Nephron progenitor cell (in vitro differentiated cells): ENCODE measurements around the gene RSPH1.

ENCODE experiments used
- DNase-seq: peaks from one replicate; pipeline ENCODE4 v3.0.0; 2021
- H3K27ac Mint-ChIP-seq: 2 replicates; pipeline ENCODE4 v1.8.0; 2021; ENCODE audit warnings: mild to moderate bottlenecking, moderate library complexity, mixed read lengths
- H3K27me3 Mint-ChIP-seq: 2 replicates; pipeline ENCODE4 v1.8.0; 2021; ENCODE audit warnings: mild to moderate bottlenecking, low read depth, mixed read lengths; ENCODE audit not compliant: poor library complexity
- H3K36me3 Mint-ChIP-seq: 2 replicates; pipeline ENCODE4 v1.8.0; 2021; ENCODE audit warnings: low read depth, mixed read lengths
- H3K4me1 Mint-ChIP-seq: 2 replicates; pipeline ENCODE4 v1.8.0; 2021; ENCODE audit warnings: mixed read lengths
- H3K4me3 Mint-ChIP-seq: 2 replicates; pipeline ENCODE4 v1.8.0; 2021; ENCODE audit warnings: mild to moderate bottlenecking, moderate library complexity, mixed read lengths
- H3K9me3 Mint-ChIP-seq: 2 replicates; pipeline ENCODE4 v1.8.0; 2021; ENCODE audit warnings: mild to moderate bottlenecking, moderate library complexity, mixed read lengths
- CTCF ChIP-seq: fragments of 200-600 bp; sonication (generic); IDR thresholded peaks from 2 replicates; pipeline ENCODE4 v1.5.0; 2021; ENCODE audit warnings: antibody characterized with exemption

The RSPH1 gene

GRCh38 chr21:42534421-42535378 lies 38.7 kb upstream of the RSPH1 start:
- Mint-ChIP-seq H3K4me1 (peaks cover 51% of the 10 kb centered on the region), H3K27ac (no peak overlapping the region), H3K36me3 (no peaks in the 10 kb centered on the region), H3K4me3 (no peak overlapping the region), H3K27me3 (no peaks in the 10 kb centered on the region), H3K9me3 (no peaks in the 10 kb centered on the region)
- no peak for TF ChIP-seq CTCF
- DNase-seq, result no peak

GRCh38 chr21:42533963-42534355 lies 37.9 kb upstream of the RSPH1 start:
- Mint-ChIP-seq H3K36me3 (no peaks in the 10 kb centered on the region), H3K9me3 (no peaks in the 10 kb centered on the region), H3K4me1 (peaks cover 51% of the 10 kb centered on the region), H3K27ac (no peak overlapping the region), H3K4me3 (no peak overlapping the region), H3K27me3 (no peaks in the 10 kb centered on the region)
- no peak for DNase-seq
- no peak for TF ChIP-seq CTCF

- DNase-seq, result no peak
- no peak for TF ChIP-seq CTCF
- peaks cover 49% of the 10 kb centered on the region for H3K4me1 Mint-ChIP-seq
- H3K36me3 Mint-ChIP-seq, result no peaks in the 10 kb centered on the region
- H3K9me3 Mint-ChIP-seq, result no peaks in the 10 kb centered on the region
- no peaks in the 10 kb centered on the region for H3K27me3 Mint-ChIP-seq
- no peak overlapping the region for H3K27ac Mint-ChIP-seq
- no peak overlapping the region for H3K4me3 Mint-ChIP-seq
Observed at GRCh38 chr21:42533306-42533962, 37.4 kb upstream of the RSPH1 start.

- Mint-ChIP-seq H3K4me1 (peaks cover 42% of the 10 kb centered on the region), H3K4me3 (no peak overlapping the region), H3K27ac (no peak overlapping the region), H3K36me3 (no peaks in the 10 kb centered on the region), H3K9me3 (no peaks in the 10 kb centered on the region), H3K27me3 (no peaks in the 10 kb centered on the region)
- TF ChIP-seq CTCF, result no peak
- DNase-seq, result no peak
Observed at GRCh38 chr21:42532466-42533181, 36.6 kb upstream of the RSPH1 start.

- TF ChIP-seq CTCF, result no peak
- Mint-ChIP-seq H3K4me3 (no peak overlapping the region), H3K27me3 (no peaks in the 10 kb centered on the region), H3K36me3 (no peaks in the 10 kb centered on the region), H3K27ac (no peak overlapping the region), H3K4me1 (peaks cover 42% of the 10 kb centered on the region), H3K9me3 (no peaks in the 10 kb centered on the region)
- no peak for DNase-seq
Observed at GRCh38 chr21:42531771-42532170, 35.7 kb upstream of the RSPH1 start.
